Type B pancreatic cell (in vitro differentiated cells): ENCODE results near the gene CDC73. TPM values are rescaled to one million over a fixed set of nuclear protein-coding genes. Genes with fewer than 3 reads are reported as not detected.

Experiments used
- DNase-seq: peaks from one replicate; pipeline ENCODE4 v3.0.0; 2021; ENCODE audit warnings: mixed read lengths; ENCODE audit not compliant: unreplicated experiment; ENCODE audit errors: extremely low spot score
- H3K27ac Mint-ChIP-seq: 2 replicates; pipeline ENCODE4 v1.8.0; 2021; ENCODE audit warnings: mild to moderate bottlenecking, mixed read lengths
- H3K27me3 Mint-ChIP-seq: 2 replicates; pipeline ENCODE4 v1.8.0; 2021; ENCODE audit warnings: mixed read lengths
- H3K36me3 Mint-ChIP-seq: 2 replicates; pipeline ENCODE4 v1.8.0; 2021; ENCODE audit warnings: mixed read lengths
- H3K4me1 Mint-ChIP-seq: one replicate; pipeline ENCODE4 v1.8.0; 2021; ENCODE audit warnings: mixed read lengths; ENCODE audit not compliant: unreplicated experiment
- H3K4me3 Mint-ChIP-seq: 2 replicates; pipeline ENCODE4 v1.8.0; 2021; ENCODE audit warnings: mild to moderate bottlenecking, mixed read lengths
- H3K9me3 Mint-ChIP-seq: 2 replicates; pipeline ENCODE4 v1.8.0; 2021; ENCODE audit warnings: mixed read lengths
- CTCF ChIP-seq: fragments of 200-600 bp; sonication (generic); conservative IDR thresholded peaks from 2 replicates; pipeline ENCODE4 v1.5.0; 2021; ENCODE audit warnings: antibody characterized with exemption, mild to moderate bottlenecking
- microRNA-seq: library from miRNA; unstranded; fragments of <30 nt; microRNA quantifications from one replicate; pipeline ENCODE4, GENCODE V29; 2020
- total RNA-seq: library from RNA; stranded (reverse); gene quantifications from 2 replicates; pipeline ENCODE4 v1.2.1, GENCODE V29; 2021; ENCODE audit warnings: low replicate concordance

CDC73 gene
- total RNA-seq, 1 donor from 2014 or later, result 57.5 TPM

DNA sequence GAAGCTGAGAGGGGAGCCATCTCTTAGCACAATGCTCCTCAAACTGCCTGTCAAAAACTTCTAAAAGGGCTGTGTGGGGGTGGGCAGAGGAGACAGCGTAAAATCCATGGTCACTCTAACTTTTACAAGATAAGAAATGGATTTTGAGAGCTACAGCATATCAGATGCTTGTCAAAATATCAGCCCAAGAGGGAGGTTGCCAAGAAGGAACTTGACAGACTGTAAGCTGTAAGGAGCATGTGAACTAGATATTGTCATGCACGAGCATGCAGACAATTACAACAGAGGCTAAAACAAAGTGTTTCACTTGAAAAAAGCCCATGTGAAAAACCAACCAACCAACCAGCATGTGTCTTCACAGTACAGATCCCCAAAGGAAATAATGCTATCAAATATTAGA, 171.9 kb downstream of the CDC73 start:
- no peaks in the 10 kb centered on the region for H3K4me1 Mint-ChIP-seq
- no peaks in the 10 kb centered on the region for H3K27me3 Mint-ChIP-seq
- peaks cover 6% of the 10 kb centered on the region for H3K9me3 Mint-ChIP-seq
- no peak overlapping the region for H3K27ac Mint-ChIP-seq
- DNase-seq, result no peak
- no peak overlapping the region for H3K4me3 Mint-ChIP-seq
- TF ChIP-seq CTCF, result no peak
- H3K36me3 Mint-ChIP-seq, result no peaks in the 10 kb centered on the region

DNA sequence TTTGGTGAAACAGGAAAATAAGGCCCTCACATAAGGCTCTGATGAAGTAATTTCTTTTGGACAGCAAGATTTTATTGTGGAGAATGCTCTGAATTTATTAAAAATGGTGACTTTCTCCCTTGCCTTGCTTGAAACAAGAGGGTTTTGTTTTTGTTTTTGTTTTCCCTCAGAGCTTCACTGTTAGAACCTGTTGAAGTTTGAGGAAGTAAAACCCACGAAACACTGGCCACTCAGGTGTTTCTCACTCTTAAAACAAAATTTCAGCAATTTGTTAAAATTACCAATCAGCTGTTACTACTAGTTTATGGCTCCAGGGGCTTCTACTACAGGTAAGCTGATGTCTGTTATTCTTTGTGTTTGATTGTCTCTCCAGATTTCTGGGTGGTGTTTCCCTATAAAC, 177.2 kb downstream of the CDC73 start:
- Mint-ChIP-seq H3K4me3 (no peak overlapping the region), H3K27ac (no peak overlapping the region), H3K36me3 (no peaks in the 10 kb centered on the region), H3K4me1 (no peaks in the 10 kb centered on the region), H3K9me3 (peaks cover 6% of the 10 kb centered on the region), H3K27me3 (no peaks in the 10 kb centered on the region)
- TF ChIP-seq CTCF, result no peak
- DNase-seq, result no peak

DNA sequence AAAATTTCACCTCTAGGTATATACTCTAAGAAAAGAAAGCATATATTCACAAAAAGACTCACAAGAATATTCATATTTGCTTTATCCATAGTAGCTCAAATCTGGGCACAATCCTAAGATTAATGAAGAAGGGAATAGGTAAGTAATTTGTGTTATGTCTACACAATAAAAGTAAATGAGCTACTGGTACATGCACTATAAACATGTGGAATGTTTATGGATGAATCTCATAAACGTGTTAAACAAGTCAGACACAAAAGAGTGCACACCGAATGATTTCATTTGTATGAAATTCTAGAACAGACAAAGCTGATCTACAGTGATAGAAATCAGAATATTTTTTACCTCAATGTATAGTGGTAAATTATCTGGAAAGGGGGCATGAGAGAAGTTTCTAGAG, 179.9 kb downstream of the CDC73 start:
- Mint-ChIP-seq H3K4me1 (no peaks in the 10 kb centered on the region), H3K27me3 (no peaks in the 10 kb centered on the region), H3K9me3 (no peaks in the 10 kb centered on the region), H3K27ac (no peak overlapping the region), H3K4me3 (no peak overlapping the region), H3K36me3 (no peaks in the 10 kb centered on the region)
- no peak for DNase-seq
- TF ChIP-seq CTCF, result no peak

GRCh38 chr1:193303849-193304248, 182.0 kb downstream of the CDC73 start:
- Mint-ChIP-seq H3K27ac (no peak overlapping the region), H3K4me3 (no peak overlapping the region), H3K9me3 (no peaks in the 10 kb centered on the region), H3K36me3 (no peaks in the 10 kb centered on the region), H3K27me3 (no peaks in the 10 kb centered on the region), H3K4me1 (no peaks in the 10 kb centered on the region)
- no peak for DNase-seq
- no peak for TF ChIP-seq CTCF

Small RNAs within 50 kb of the gene (microRNA-seq; reads per million reads assigned to microRNA genes)
- gene MIR1278, result not detected

Other genes starting within 250 kb of the CDC73 start
- gene UCHL5, start 62.7 kb upstream of the CDC73 start, total RNA-seq, result 23.8 and 31.3 TPM in 2 replicates
- gene RO60, start 62.4 kb upstream of the CDC73 start, total RNA-seq, result 56.1 and 90.5 TPM in 2 replicates
- gene GLRX2, start 16.6 kb upstream of the CDC73 start, total RNA-seq, result 13.9 and 18.9 TPM in 2 replicates
- 3.2 and 3.6 TPM in 2 replicates for gene B3GALT2, start 64.6 kb downstream of the CDC73 start, total RNA-seq